ENCODE results near the gene CLCN2. TPM values are rescaled to one million over a fixed set of nuclear protein-coding genes. Genes with fewer than 3 reads are reported as not detected.

Gene CLCN2
- total RNA-seq, 1 experiment from 2014 or later = 21.6 TPM

- no peak overlapping the region for H3K4me3 ChIP-seq (replicated peaks in 1 of 2; ENCODE audit: low read depth in 1 of 2, low read length in 2 of 2)
- DNase-seq (ENCODE audit: low read depth, low spot score) = no peak
- no peak overlapping the region for H2AFZ ChIP-seq (ENCODE audit: low read depth, low read length, poor library complexity, severe bottlenecking)
- no peaks in the 10 kb centered on the region for H3K27me3 ChIP-seq (ENCODE audit: insufficient read depth, low read length)
- ChIA-PET RAD21 (ENCODE audit: low non-redundant PET in 1 of 2, low total read pairs in 2 of 2, uncharacterized antibody in 2 of 2, unreplicated experiment in 2 of 2) (no interaction called here), POLR2A (no interaction called here), CTCF (no interaction called here)
- peaks cover 6 to 7% of the 10 kb centered on the region in 2 experiments; a peak in 2 of 4 replicates for H3K36me3 ChIP-seq (ENCODE audit: control insufficient read depth in 1 of 2, insufficient read depth in 2 of 2, low read length in 2 of 2)
- H3K27ac ChIP-seq (ENCODE audit: low read depth, low read length) = no peak overlapping the region
- no peaks in the 10 kb centered on the region for H3K79me2 ChIP-seq (ENCODE audit: insufficient read depth, low read length)
- no peak overlapping the region for H3K9ac ChIP-seq (ENCODE audit: low read length)
- BruUV-seq (replicated peaks) = no TSS peak
- H3K4me2 ChIP-seq (ENCODE audit: low read length) = no peak overlapping the region
- ATAC-seq = no peak
- peaks cover 9 to 17% of the 10 kb centered on the region in 2 experiments for H3K4me1 ChIP-seq (ENCODE audit: control insufficient read depth in 1 of 2, insufficient read depth in 2 of 2, low read length in 2 of 2)
- H3K9me2 ChIP-seq (ENCODE audit: insufficient read depth) = no peaks in the 10 kb centered on the region
- H4K20me1 ChIP-seq (ENCODE audit: insufficient read depth) = no peaks in the 10 kb centered on the region
- intact Hi-C loops (cut with micrococcal nuclease) = no loop called here
- TF ChIP-seq, protein P1, sequence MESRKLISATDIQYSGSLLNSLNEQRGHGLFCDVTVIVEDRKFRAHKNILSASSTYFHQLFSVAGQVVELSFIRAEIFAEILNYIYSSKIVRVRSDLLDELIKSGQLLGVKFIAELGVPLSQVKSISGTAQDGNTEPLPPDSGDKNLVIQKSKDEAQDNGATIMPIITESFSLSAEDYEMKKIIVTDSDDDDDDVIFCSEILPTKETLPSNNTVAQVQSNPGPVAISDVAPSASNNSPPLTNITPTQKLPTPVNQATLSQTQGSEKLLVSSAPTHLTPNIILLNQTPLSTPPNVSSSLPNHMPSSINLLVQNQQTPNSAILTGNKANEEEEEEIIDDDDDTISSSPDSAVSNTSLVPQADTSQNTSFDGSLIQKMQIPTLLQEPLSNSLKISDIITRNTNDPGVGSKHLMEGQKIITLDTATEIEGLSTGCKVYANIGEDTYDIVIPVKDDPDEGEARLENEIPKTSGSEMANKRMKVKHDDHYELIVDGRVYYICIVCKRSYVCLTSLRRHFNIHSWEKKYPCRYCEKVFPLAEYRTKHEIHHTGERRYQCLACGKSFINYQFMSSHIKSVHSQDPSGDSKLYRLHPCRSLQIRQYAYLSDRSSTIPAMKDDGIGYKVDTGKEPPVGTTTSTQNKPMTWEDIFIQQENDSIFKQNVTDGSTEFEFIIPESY (IDR thresholded peaks at IDR 0.05; ENCODE audit: extremely low read depth, insufficient replicate concordance, low read length) = no peak
- TF ChIP-seq, protein P2, sequence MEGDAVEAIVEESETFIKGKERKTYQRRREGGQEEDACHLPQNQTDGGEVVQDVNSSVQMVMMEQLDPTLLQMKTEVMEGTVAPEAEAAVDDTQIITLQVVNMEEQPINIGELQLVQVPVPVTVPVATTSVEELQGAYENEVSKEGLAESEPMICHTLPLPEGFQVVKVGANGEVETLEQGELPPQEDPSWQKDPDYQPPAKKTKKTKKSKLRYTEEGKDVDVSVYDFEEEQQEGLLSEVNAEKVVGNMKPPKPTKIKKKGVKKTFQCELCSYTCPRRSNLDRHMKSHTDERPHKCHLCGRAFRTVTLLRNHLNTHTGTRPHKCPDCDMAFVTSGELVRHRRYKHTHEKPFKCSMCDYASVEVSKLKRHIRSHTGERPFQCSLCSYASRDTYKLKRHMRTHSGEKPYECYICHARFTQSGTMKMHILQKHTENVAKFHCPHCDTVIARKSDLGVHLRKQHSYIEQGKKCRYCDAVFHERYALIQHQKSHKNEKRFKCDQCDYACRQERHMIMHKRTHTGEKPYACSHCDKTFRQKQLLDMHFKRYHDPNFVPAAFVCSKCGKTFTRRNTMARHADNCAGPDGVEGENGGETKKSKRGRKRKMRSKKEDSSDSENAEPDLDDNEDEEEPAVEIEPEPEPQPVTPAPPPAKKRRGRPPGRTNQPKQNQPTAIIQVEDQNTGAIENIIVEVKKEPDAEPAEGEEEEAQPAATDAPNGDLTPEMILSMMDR (IDR thresholded peaks at IDR 0.05 in 2 of 3, conservative IDR thresholded peaks at IDR 0.05 in 1 of 3; ENCODE audit: borderline replicate concordance in 1 of 3, insufficient read depth in 1 of 3, low read depth in 2 of 3, low read length in 2 of 3) = no peak
- H3K9me3 ChIP-seq (ENCODE audit: control insufficient read depth in 1 of 2, insufficient read depth in 1 of 2, low read depth in 1 of 2, low read length in 2 of 2) = no peaks in the 10 kb centered on the region
These were observed 11.6 kb downstream of the CLCN2 start for GRCh38 chr3:184349563-184350470.
